Measurements from ENCODE around the gene TPO.
"Not testable (repeated sequence)": the region's sequence is repeated elsewhere in the genome, so short reads cannot be mapped to it uniquely, and the experiment has no call there.

The TPO gene

DNA sequence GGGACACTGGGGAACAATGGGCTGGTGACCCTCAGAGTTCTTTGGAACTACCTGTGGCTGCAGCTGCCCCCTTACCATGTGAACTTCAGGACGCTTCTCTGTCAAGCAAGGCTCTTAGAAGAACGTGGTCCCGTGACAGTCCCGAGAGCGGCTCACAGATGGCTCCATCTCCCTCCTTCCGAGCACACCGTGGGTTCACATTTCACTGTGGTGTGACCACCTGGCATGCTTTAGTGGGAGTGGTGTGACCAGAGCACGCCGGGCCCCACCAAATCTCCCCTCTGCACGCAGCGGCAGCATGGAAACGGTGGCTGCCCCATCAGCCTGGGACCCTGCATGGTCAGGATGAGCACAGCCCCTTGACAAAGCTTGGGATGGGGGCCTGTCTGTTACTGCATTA is 9.7 kb upstream of the TPO start:
- H3K36me3 ChIP-seq (ENCODE audit: control insufficient read depth in 1 of 2, insufficient read depth in 2 of 2, low read length in 2 of 2), result no peaks in the 10 kb centered on the region
- no peaks in the 10 kb centered on the region for H3K9me3 ChIP-seq (ENCODE audit: control insufficient read depth in 1 of 2, low read length in 2 of 2)
- H3K27ac ChIP-seq (ENCODE audit: low read depth, low read length), result no peak overlapping the region
- no peak overlapping the region for H3K4me3 ChIP-seq (ENCODE audit: low read depth in 1 of 2, low read length in 2 of 2)
- no peaks in the 10 kb centered on the region for H3K4me1 ChIP-seq (ENCODE audit: control insufficient read depth in 1 of 2, insufficient read depth in 2 of 2, low read length in 2 of 2)
- no peak overlapping the region for H3K9ac ChIP-seq (ENCODE audit: low read depth in 1 of 2, low read length in 2 of 2)
- no peaks in the 10 kb centered on the region for H3K27me3 ChIP-seq (ENCODE audit: control insufficient read depth in 1 of 2, insufficient read depth in 2 of 2, low read length in 2 of 2)

DNA sequence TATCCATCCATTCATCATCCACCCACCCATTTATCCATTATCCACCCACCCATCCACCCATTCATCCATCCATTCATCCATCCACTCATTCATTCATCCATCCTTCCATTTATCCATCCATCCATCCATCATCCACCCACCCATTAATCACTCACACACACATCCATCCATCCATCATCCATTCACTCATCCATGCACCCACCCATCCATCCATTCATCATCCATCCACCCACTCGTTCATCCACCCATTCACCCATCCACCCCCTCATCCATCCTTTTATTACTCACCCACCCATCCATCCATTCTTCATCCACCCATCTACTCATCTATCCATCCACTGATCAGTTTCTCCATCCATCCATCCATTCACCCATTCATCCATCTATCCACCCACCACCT is 8.1 kb upstream of the TPO start:
- Histone ChIP-seq H3K9ac (ENCODE audit: low read depth in 1 of 2, low read length in 2 of 2) (no peak overlapping the region), H3K4me1 (ENCODE audit: control insufficient read depth in 1 of 2, insufficient read depth in 2 of 2, low read length in 2 of 2) (no peaks in the 10 kb centered on the region), H3K9me3 (ENCODE audit: control insufficient read depth in 1 of 2, low read length in 2 of 2) (no peaks in the 10 kb centered on the region), H3K27me3 (ENCODE audit: control insufficient read depth in 1 of 2, insufficient read depth in 2 of 2, low read length in 2 of 2) (no peaks in the 10 kb centered on the region), H3K27ac (ENCODE audit: low read depth, low read length) (no peak overlapping the region), H3K4me3 (ENCODE audit: low read depth in 1 of 2, low read length in 2 of 2) (no peak overlapping the region), H3K36me3 (ENCODE audit: control insufficient read depth in 1 of 2, insufficient read depth in 2 of 2, low read length in 2 of 2) (no peaks in the 10 kb centered on the region)

DNA sequence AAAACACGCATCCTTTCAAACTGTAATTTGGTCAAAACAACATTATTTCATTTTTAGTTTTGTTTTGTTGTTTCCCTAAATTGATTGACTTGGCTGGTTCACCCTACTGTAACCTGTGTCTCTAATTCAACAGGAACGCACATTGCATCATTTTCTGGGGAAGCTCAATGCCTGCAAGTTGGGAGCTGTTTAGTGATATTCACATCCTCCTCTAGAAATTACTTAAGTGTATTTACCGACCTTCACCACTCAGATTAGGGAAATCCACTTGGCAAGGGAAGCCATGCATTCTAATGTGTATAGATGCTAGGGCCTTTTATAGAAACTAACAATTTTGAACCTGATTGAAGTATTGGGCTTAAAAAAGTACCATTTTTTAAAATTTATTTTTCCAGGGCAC is 7.3 kb upstream of the TPO start:
- Histone ChIP-seq H3K27me3 (ENCODE audit: control insufficient read depth in 1 of 2, insufficient read depth in 2 of 2, low read length in 2 of 2) (no peaks in the 10 kb centered on the region), H3K4me3 (ENCODE audit: low read depth in 1 of 2, low read length in 2 of 2) (no peak overlapping the region), H3K9me3 (ENCODE audit: control insufficient read depth in 1 of 2, low read length in 2 of 2) (no peaks in the 10 kb centered on the region), H3K27ac (ENCODE audit: low read depth, low read length) (no peak overlapping the region), H3K4me1 (ENCODE audit: control insufficient read depth in 1 of 2, insufficient read depth in 2 of 2, low read length in 2 of 2) (no peaks in the 10 kb centered on the region), H3K36me3 (ENCODE audit: control insufficient read depth in 1 of 2, insufficient read depth in 2 of 2, low read length in 2 of 2) (no peaks in the 10 kb centered on the region), H3K9ac (ENCODE audit: low read depth in 1 of 2, low read length in 2 of 2) (no peak overlapping the region)

DNA sequence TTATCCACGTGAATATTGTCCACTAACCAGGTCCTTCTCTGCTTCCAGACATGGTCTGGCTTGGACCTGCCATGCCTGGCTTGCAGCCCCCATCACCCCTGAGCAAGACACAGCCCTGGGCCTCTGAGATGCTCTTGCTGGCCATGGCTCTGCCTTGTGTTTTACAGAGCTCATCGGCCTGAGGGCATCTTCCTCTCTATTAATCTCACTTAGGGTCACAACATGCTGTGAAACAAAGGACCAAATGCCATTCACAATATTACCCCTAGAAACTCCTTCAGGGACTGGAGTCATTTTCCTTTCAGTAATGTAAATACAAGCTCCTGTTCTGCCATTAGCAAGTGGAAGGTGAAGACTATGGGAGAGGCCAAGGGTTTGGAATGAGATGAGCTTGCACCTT is 6.8 kb upstream of the TPO start:
- Histone ChIP-seq H3K4me3 (ENCODE audit: low read depth in 1 of 2, low read length in 2 of 2) (no peak overlapping the region), H3K27me3 (ENCODE audit: control insufficient read depth in 1 of 2, insufficient read depth in 2 of 2, low read length in 2 of 2) (no peaks in the 10 kb centered on the region), H3K9ac (ENCODE audit: low read depth in 1 of 2, low read length in 2 of 2) (no peak overlapping the region), H3K27ac (ENCODE audit: low read depth, low read length) (no peak overlapping the region), H3K9me3 (ENCODE audit: control insufficient read depth in 1 of 2, low read length in 2 of 2) (no peaks in the 10 kb centered on the region), H3K4me1 (ENCODE audit: control insufficient read depth in 1 of 2, insufficient read depth in 2 of 2, low read length in 2 of 2) (no peaks in the 10 kb centered on the region), H3K36me3 (ENCODE audit: control insufficient read depth in 1 of 2, insufficient read depth in 2 of 2, low read length in 2 of 2) (no peaks in the 10 kb centered on the region)

DNA sequence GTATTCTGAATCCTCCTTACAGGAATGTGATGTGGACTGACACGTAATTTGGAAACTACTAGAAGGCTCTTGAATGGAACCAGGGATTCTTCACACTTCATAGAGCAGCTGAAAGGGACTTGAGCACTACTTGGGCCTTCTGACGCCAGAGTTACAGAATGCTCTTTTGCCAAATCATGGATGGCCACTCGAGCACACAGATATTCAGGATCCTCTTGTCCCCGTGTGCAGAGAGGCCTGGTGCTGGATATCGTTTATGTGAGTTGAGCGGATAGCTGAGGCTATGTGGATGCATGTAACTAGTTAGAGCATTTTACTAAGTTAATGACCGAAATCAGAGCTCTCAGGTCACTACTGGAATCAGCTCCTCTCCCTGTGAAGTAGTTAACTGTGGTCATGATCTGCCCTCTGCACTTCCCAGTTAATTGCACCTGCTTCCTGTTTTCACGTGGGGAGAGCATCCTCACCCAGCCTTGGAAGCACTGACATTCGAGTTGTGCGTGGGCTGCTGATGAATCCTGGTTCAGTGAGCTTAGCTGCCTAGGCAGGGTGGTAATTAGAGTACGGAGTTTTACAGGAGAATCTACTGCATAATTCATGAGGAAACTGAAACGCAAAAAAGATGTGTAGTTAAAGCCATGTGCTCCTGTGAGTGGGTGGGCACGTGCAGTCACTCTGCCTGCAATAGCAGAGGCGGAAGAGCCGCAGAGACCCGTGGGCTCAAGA is 5.2 kb upstream of the TPO start:
- Histone ChIP-seq H3K4me1 (ENCODE audit: control insufficient read depth in 1 of 2, insufficient read depth in 2 of 2, low read length in 2 of 2) (no peaks in the 10 kb centered on the region), H3K9me3 (ENCODE audit: control insufficient read depth in 1 of 2, low read length in 2 of 2) (no peaks in the 10 kb centered on the region), H3K27me3 (ENCODE audit: control insufficient read depth in 1 of 2, insufficient read depth in 2 of 2, low read length in 2 of 2) (no peaks in the 10 kb centered on the region), H3K36me3 (ENCODE audit: control insufficient read depth in 1 of 2, insufficient read depth in 2 of 2, low read length in 2 of 2) (no peaks in the 10 kb centered on the region), H3K9ac (ENCODE audit: low read depth in 1 of 2, low read length in 2 of 2) (no peak overlapping the region), H3K27ac (ENCODE audit: low read depth, low read length) (no peak overlapping the region), H3K4me3 (ENCODE audit: low read depth in 1 of 2, low read length in 2 of 2) (no peak overlapping the region)

DNA sequence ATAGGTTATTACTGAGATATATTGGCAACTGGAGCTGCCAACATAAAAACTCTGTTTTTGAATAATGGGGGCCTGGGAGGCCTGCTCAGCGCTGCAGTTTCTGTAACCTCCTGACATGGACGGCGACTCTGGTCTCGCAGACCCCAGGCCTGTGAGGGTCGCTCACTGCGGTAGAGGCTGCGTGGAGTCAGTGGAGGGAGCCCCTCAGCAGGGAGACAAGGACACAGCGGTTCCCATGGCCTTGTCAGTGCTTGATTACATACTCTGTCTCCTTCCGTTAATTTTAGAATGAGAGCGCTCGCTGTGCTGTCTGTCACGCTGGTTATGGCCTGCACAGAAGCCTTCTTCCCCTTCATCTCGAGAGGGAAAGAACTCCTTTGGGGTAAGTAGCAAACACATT is 858 bp downstream of the TPO start:
- Histone ChIP-seq H3K4me1 (ENCODE audit: control insufficient read depth in 1 of 2, insufficient read depth in 2 of 2, low read length in 2 of 2) (no peaks in the 10 kb centered on the region), H3K9me3 (ENCODE audit: control insufficient read depth in 1 of 2, low read length in 2 of 2) (no peaks in the 10 kb centered on the region), H3K27ac (ENCODE audit: low read depth, low read length) (no peak overlapping the region), H3K27me3 (ENCODE audit: control insufficient read depth in 1 of 2, insufficient read depth in 2 of 2, low read length in 2 of 2) (no peaks in the 10 kb centered on the region), H3K9ac (ENCODE audit: low read depth in 1 of 2, low read length in 2 of 2) (no peak overlapping the region), H3K36me3 (ENCODE audit: control insufficient read depth in 1 of 2, insufficient read depth in 2 of 2, low read length in 2 of 2) (no peaks in the 10 kb centered on the region), H3K4me3 (ENCODE audit: low read depth in 1 of 2, low read length in 2 of 2) (no peak overlapping the region)

DNA sequence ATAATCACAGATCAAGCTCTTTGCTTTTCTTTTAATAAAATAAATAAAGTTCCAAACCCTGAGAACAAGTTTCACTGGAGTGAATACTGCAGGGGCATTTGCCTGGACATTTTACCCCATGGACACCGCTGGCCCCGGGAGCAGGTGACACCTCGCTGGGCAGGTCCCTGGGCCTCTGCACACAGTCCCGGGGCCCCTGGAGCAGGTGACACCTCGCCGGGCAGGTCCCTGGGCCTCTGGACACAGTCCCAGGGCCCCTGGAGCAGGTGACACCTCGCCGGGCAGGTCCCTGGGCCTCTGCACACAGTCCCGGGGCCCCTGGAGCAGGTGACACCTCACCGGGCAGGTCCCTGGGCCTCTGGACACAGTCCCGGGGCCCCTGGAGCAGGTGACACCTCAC is 1.6 kb downstream of the TPO start:
- H3K9ac ChIP-seq (ENCODE audit: low read depth in 1 of 2, low read length in 2 of 2); H3K4me1 ChIP-seq (ENCODE audit: control insufficient read depth in 1 of 2, insufficient read depth in 2 of 2, low read length in 2 of 2); H3K27ac ChIP-seq (ENCODE audit: low read depth, low read length); H3K4me3 ChIP-seq (ENCODE audit: low read depth in 1 of 2, low read length in 2 of 2); H3K9me3 ChIP-seq (ENCODE audit: control insufficient read depth in 1 of 2, low read length in 2 of 2); H3K36me3 ChIP-seq (ENCODE audit: control insufficient read depth in 1 of 2, insufficient read depth in 2 of 2, low read length in 2 of 2); H3K27me3 ChIP-seq (ENCODE audit: control insufficient read depth in 1 of 2, insufficient read depth in 2 of 2, low read length in 2 of 2): not testable (repeated sequence)

DNA sequence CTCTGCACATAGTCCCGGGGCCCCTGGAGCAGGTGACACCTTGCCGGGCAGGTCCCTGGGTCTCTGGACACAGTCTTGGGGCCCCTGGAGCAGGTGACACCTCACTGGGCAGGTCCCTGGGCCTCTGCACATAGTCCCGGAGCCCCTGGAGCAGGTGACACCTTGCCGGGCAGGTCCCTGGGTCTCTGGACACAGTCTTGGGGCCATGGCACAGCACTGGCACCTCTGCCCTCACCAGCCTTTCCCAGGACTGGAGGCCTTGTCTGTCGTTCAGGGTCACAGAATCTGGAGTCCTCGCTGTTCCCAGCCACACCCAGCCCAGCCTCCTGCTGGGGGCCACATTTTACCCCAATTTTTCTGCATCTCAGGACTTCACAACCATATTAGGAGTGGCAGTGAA is 2.2 kb downstream of the TPO start:
- no peak overlapping the region for H3K27ac ChIP-seq (ENCODE audit: low read depth, low read length)
- H3K9me3 ChIP-seq (ENCODE audit: control insufficient read depth in 1 of 2, low read length in 2 of 2), result no peaks in the 10 kb centered on the region
- H3K36me3 ChIP-seq (ENCODE audit: control insufficient read depth in 1 of 2, insufficient read depth in 2 of 2, low read length in 2 of 2), result no peaks in the 10 kb centered on the region

DNA sequence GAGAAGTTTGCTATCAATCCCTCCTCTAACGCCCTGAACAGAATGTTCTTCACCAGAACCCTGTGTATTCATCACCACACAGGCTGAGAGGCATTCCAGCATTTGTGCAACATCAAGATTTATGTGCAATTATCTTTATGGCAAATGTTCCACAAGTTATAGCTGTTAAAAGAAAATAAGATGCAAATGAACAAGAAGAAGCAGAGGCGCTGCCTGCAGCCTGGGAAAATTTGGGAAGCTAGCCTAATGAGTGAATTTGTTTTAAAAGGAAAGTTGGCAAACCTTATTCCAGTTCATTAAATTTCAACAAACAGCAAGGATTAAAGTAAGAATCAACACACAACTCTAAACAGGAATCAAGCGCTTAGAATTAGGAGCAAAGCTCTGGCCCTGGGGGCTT is 5.3 kb downstream of the TPO start:
- H3K36me3 ChIP-seq (ENCODE audit: control insufficient read depth in 1 of 2, insufficient read depth in 2 of 2, low read length in 2 of 2), result no peaks in the 10 kb centered on the region
- no peaks in the 10 kb centered on the region for H3K9me3 ChIP-seq (ENCODE audit: control insufficient read depth in 1 of 2, low read length in 2 of 2)
- no peak overlapping the region for H3K27ac ChIP-seq (ENCODE audit: low read depth, low read length)
- no peaks in the 10 kb centered on the region for H3K4me1 ChIP-seq (ENCODE audit: control insufficient read depth in 1 of 2, insufficient read depth in 2 of 2, low read length in 2 of 2)
- no peaks in the 10 kb centered on the region for H3K27me3 ChIP-seq (ENCODE audit: control insufficient read depth in 1 of 2, insufficient read depth in 2 of 2, low read length in 2 of 2)
- H3K9ac ChIP-seq (ENCODE audit: low read depth in 1 of 2, low read length in 2 of 2), result no peak overlapping the region
- no peak overlapping the region for H3K4me3 ChIP-seq (ENCODE audit: low read depth in 1 of 2, low read length in 2 of 2)

More for the DNA sequence above, 2.2 kb downstream of the TPO start:
- no peak overlapping the region for H3K9ac ChIP-seq (ENCODE audit: low read depth in 1 of 2, low read length in 2 of 2)
- no peak overlapping the region for H3K4me3 ChIP-seq (ENCODE audit: low read depth in 1 of 2, low read length in 2 of 2)
- no peaks in the 10 kb centered on the region for H3K27me3 ChIP-seq (ENCODE audit: control insufficient read depth in 1 of 2, insufficient read depth in 2 of 2, low read length in 2 of 2)
- no peaks in the 10 kb centered on the region for H3K4me1 ChIP-seq (ENCODE audit: control insufficient read depth in 1 of 2, insufficient read depth in 2 of 2, low read length in 2 of 2)

DNA sequence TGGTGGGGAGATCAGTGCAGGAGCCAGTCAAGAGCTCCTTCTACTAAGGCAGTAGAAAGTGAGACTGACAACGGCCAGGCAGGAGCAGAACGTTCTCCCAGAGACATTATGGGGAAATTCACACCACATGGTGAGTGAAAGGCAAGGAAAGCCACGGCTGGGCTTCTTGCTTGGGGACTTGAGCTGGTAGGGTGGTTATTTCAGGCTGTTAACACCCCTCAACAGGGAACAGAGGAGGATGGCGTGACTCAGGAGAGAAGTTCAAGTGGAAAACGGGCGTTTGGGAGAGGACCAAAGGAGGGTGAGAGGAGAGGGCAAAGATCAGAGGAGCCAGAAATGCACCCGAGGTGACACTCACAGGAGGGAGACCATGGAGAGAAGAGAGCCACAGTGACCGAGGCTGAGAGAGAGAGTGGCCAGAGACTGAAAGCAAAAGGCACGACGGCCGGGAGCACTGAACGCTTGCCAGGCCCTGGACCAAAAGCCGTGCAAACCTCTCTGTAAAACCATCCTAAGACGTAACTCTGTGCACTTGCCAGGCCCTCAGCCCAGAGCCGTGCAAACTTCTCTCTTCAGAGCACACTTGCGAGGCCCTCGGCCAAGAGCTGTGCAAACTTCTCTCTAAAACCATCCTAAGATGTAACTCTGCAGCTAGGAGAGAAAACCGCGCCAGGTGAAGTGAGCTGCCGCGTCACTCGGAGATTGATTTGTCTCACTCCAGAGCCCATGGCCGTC is 7.7 kb downstream of the TPO start:
- Histone ChIP-seq H3K27me3 (ENCODE audit: control insufficient read depth in 1 of 2, insufficient read depth in 2 of 2, low read length in 2 of 2) (no peaks in the 10 kb centered on the region), H3K4me1 (ENCODE audit: control insufficient read depth in 1 of 2, insufficient read depth in 2 of 2, low read length in 2 of 2) (no peaks in the 10 kb centered on the region), H3K9ac (ENCODE audit: low read depth in 1 of 2, low read length in 2 of 2) (no peak overlapping the region), H3K36me3 (ENCODE audit: control insufficient read depth in 1 of 2, insufficient read depth in 2 of 2, low read length in 2 of 2) (no peaks in the 10 kb centered on the region), H3K27ac (ENCODE audit: low read depth, low read length) (no peak overlapping the region), H3K9me3 (ENCODE audit: control insufficient read depth in 1 of 2, low read length in 2 of 2) (no peaks in the 10 kb centered on the region), H3K4me3 (ENCODE audit: low read depth in 1 of 2, low read length in 2 of 2) (no peak overlapping the region)

Data from duodenal mucosa (tissue), 2 donors.